GM21515 (cell line): ENCODE results near the gene SLC2A9.

ENCODE experiments used
- ATAC-seq: cut with Tn5 transposase; IDR thresholded peaks from one replicate; pipeline ENCODE4 v1.9.1; 2021; ENCODE audit not compliant: unreplicated experiment

The SLC2A9 gene

GRCh38 chr4:9898596-9899305 lies 122.5 kb downstream of the SLC2A9 start:
- no peak for ATAC-seq

DNA sequence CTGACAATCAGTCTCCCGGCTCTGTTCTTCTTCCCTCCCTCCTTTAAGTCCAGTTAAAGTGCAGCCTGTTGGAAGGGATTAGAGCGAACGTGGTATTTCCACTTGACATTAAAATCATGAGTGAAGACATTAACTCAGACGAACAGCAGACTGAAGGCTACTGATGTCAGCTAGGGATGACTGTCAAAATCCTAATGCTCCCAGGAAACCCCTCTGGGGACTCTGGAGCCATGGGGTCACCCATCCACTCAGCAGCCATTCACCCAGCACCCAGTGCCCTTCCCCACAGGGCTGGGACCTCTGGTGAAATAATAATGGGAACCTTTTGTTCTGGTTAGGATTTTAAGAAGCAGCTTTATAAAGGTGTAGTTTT lies 126.0 kb downstream of the SLC2A9 start:
- ATAC-seq: no peak

GRCh38 chr4:9894644-9895332 lies 126.5 kb downstream of the SLC2A9 start:
- no peak for ATAC-seq

GRCh38 chr4:9893329-9894108 lies 127.8 kb downstream of the SLC2A9 start:
- ATAC-seq: no peak

GRCh38 chr4:9891740-9892139 lies 129.6 kb downstream of the SLC2A9 start:
- no peak for ATAC-seq

DNA sequence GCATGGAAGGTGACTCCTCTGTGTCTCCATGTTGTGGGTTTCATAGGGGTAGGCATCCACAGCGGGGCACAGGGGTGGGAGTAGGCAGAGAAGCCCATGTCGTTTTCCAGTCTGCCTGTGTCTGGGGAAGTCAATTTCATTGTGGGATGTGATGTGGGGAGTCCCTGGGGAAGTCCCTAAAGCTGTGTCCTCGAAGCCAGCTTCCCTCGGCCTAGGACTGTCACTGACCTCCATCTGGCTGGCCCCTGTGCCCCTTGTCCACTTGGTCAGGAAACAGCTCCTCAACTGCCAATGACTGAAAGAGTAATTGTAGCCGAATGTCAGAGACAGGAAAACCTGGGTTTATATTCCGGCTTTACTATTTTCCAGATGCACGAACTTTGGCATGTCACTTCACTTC lies 130.2 kb downstream of the SLC2A9 start:
- ATAC-seq: no peak

DNA sequence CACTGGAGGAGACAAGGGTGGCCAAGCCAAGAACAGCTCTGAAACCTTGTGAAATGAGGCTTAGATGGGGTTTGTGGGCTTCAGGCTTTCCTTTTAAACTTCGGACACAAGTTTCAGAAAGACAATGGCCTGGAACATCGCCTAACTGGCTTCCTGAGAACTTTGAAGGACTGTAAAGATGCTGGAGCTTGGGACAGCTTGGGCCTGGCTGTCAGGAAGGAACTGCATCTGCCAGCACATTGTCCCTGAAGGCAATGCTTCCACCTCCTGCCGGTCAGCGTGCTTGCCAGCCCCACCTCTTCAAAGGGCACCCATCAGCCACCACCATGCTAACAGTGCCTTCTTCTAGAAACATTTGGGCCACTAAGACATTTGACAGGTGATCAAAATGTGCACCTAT lies 132.0 kb downstream of the SLC2A9 start:
- ATAC-seq: no peak

- no peak for ATAC-seq
Measured at GRCh38 chr4:9885958-9886357, 135.3 kb downstream of the SLC2A9 start.

DNA sequence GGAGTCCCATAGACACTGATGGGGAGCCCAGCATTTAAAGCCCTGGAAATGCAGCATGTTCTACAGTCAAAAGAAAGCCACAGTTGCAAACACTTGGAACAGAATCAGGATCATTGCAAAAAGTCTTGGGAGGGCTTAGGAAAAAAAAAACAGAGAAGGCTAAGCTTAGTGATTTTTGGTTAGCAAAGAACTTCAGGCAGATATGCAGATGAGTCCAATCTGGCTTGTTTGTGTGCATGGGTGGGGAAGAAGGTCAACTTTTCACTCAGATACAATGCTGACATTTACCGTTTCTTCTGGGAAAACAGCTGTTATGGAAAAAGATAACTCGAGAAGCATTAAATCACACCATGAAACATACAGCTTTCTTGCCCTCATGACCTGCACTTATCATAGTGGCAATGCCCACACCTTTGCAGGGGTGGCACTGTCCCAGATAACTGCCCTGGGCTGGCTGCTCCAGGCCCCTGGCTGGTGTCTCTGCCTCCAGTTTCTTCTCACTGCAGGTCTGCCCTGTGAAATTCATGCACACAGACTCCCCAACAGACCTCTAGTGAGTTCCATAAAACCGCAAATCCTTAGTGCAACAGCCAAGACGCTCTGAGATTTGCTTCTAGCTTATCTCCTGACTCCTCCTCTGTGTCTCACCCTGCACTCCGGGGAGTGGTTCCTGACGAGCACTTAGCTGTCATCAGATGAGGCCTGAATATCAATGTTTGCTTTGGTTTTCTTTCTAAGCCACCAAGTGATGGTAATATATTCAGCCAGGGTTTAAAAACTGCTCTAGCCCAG lies 140.7 kb downstream of the SLC2A9 start:
- no peak for ATAC-seq

- ATAC-seq: no peak
Measured at GRCh38 chr4:9877123-9877522, 144.2 kb downstream of the SLC2A9 start.

DNA sequence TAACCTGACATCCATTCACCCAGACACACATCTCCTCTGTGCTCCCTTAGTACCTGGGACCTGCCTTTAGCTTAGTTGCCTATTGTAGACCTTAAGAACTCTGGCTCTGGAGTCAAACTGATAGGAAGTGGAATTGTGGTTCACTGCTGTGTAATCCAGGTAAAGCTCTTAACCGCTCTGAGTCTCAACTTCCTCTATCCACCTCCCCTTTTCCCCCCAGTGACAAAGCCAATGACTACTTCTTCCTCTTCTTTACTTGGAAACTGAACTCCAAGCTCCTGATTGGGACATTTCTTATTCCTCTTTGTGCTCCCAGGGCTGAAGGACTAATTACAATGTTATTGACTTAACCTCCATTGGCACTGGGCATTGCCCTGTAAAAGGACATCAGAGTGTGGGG lies 145.8 kb downstream of the SLC2A9 start:
- ATAC-seq: no peak

DNA sequence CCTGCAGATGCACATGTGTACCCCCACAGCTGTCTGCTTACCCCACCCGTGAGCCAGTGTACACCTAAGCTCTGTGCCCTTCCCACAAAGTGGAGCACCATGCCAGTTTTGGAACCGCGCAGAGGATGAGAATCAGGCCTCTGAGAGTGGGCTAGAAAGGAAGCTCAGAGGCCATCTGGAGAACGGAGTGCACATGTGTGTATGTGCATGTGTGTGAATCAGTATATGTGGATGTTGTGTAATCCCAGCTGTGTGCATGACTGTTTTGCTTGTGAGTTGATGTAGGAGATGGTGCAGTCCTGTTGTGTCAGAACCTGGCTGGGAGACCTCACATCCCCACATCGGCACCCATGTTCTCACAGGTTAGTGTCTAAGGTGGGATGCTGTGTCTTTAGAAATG lies 146.9 kb downstream of the SLC2A9 start:
- no peak for ATAC-seq

DNA sequence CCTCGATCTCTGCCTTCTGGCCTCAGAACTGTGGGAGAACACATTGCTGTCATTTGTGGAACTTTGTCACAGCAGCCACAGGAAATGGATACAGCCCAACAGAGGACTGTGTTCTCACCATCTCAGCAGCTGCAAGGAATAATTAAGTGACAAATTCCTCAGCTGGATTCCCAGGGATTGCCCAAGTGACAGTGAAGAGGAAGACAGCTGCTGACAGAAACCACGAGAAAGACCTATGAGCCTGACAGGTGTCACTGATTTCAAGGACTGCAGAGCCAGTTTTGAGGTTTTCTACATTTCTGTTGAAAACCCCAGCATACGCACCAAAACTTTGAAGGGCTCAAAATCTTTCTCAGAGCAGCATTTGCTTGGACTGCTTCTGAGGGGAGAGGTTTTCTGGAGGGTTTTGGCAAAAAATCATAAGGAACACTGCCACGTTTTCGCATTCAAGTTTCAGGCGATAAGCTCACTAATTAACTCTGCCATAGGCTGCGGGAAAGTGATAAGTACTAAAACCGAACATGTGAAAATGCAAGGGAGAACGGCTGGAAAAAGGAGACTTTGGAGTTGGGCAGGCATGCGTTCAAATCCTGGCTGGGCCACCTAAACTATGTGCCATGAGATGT lies 151.0 kb downstream of the SLC2A9 start:
- no peak for ATAC-seq

- ATAC-seq: no peak
Measured at GRCh38 chr4:9867751-9868425, 153.4 kb downstream of the SLC2A9 start.

DNA sequence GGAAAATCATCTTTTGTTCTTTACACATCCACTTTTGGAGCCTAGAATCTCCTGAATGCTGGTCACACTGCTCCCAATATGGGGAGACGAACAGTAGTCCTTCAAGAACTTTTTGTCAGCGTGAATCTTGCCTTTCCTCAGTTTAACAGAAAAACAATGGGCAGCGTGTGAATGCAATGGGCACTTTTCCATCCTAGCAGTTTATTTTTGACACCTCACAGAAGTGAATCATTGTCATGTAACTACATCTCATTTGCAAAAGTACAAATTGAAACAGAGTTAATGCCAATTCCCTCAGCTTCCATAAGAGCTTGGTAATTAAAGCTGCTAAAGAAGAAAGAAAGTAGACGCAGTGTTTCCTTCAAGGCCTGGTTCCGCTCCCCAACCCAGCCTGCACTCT lies 154.4 kb downstream of the SLC2A9 start:
- ATAC-seq: no peak

DNA sequence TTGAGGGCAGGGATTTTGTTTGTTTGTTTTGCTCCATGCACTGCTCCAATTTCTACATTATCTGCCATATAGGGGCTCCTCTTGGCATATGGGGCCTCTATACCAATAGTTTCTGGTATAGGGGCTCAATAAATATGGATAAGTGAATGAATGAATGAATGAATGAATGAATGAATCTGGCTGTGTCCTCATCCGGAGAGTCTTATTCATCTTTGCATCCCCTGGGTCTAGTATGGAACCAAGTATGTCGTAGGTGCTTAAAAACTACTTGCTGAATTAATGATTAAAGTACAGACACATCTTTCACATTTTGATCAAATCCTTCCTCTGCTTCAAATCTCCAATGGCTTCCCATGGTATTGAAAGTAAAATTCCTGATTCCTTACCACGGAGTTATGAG lies 159.7 kb downstream of the SLC2A9 start:
- ATAC-seq: no peak

- no peak for ATAC-seq
Measured at GRCh38 chr4:9859810-9860209, 161.5 kb downstream of the SLC2A9 start.

GRCh38 chr4:9849538-9849920 lies 171.8 kb downstream of the SLC2A9 start:
- ATAC-seq: no peak

GRCh38 chr4:9847968-9848748 lies 173.1 kb downstream of the SLC2A9 start:
- no peak for ATAC-seq
